Measurements from ENCODE around the gene TLL2.

DNA sequence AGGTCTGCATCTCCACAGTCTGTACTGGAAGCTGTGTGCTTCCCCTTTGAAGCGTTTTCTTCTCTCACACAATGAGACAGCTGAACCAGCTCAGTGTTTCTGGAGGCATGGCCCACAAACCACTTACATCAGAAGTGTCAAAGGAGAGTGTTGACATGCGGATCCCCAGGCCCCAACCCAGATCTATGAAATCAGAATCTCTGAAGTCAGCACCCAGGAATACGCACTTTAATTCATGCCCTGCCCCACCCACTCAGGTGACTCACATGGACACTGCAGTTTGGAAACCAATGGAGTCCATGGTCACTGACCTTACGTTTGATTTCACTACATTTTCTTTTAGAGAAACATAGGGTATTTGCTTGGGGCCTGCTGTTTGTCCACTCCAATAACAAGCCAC lies 19.0 kb downstream of the TLL2 start:
- TF ChIP-seq GATA2 (IDR thresholded peaks at IDR 0.05; ENCODE audit: low read depth, low read length) = no peak
- no peak for TF ChIP-seq GATA3 (IDR thresholded peaks at IDR 0.05; ENCODE audit: low read depth, low read length)

Measured in SH-SY5Y (cell line).